CD4-positive, alpha-beta T cell treated with Interleukin-1 beta for 1 hour (primary cell): ENCODE data around the gene ATL2.
A peak's percentile ranks its signal among the peaks of the same experiment; 100 is the strongest.
"Not testable (repeated sequence)": the region's sequence is repeated elsewhere in the genome, so short reads cannot be mapped to it uniquely, and the experiment has no call there.

Source experiments
- DNase-seq, 2 donors: peaks; one replicate each; pipeline ENCODE4 v3.0.0-alpha.2; 2020 to 2022

ATL2 gene

DNA sequence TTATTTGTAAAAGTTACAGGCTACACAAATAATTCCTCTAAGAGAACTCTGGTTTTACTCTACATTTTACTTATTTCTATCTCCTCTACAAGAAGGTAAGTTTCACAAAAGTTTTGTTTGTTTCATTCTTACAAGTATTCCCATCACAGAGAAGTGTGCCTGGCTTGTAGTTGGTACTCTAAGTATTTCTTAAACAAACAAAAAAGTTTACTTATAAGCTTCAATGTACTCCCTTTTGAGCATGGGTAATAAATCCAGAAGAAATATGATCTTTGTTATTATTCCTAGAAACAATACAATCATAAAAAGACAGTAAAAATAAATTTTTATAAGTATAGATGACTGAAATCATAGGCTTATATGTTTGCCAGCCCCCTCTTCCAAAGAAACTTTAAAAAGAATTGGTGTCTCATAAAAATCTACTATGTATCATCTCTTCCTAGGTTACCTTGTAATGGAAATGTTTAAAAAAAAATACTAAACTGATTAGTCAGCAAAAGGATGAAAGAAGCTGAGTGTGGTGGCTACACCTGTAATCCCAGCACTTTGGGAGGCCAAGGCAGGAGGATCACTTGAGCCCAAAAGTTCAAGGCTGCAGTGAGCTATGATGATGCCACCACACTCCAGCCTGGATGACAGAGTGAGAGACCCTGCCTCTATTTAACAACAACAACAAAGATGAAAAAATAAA is 54.7 kb downstream of the ATL2 start:
- DNase-seq = no peak

- DNase-seq = not testable (repeated sequence)
Observed at GRCh38 chr2:38319240-38319639, 57.8 kb downstream of the ATL2 start.

GRCh38 chr2:38317725-38318124 is 59.3 kb downstream of the ATL2 start:
- no peak for DNase-seq

DNA sequence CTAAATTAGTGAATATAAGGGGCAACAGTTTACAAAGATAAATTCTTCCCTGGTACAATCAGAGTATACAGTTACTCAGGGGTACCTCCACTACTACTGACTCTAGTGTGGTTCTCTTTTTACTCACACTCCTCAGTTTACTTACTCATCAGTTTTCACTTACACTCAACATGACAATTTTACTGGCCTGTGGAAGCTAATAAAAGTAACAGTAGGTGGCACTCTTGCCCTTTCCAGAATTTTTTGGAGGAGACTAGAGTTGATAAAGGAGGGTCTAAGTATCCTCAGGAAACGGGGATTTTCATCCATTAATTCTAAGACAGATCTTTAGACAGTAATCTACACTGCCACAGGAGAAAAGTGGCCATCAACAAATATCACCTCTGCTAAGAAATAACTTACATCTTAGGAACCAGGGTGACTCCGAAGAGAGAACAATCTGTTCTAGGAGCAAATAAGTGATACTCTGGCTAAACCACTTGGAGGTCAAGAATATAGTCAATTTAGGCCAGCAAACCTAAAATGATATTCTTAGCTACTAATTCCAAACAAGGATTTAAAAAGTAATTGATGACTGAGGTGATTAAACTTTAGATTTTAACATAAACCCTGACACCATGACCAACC is 61.3 kb downstream of the ATL2 start:
- peak in 1 of 2 donors; percentile 63 for DNase-seq

- no peak for DNase-seq
Observed at GRCh38 chr2:38308821-38309220, 68.3 kb downstream of the ATL2 start.

DNA sequence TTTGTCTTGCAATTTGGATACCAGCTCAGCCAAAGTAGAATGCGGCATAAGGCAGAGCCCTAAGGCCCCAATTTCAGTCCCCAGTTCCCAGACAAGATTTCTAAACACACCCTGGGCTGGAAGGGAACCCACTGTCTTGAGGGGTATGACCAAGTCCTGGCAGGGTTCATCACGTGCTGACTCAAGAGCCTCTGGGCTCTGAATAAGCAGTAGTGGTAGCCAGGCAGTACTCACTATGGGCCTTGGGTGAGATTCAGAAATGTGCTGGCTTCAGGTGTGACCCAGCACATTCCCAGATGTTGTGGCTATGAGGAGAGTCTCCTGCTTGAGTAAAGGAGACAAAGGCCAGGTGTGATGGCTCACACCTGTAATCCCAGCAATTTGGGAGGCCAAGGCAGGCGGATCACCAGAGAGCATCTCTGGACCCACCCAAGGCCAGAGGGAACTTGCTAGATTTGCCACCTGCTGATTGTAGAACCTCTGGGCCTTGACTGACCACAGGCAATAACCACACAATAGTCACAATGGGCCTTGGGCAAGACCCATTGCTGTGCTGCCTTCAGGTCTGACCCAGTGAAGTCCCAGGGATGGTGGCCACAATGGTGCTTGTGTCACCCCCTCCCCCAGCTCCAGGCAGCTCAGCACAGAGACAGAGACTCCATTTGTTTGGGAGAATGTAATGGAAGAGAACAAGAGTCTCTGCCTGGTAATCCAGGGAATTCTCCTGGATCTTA is 74.9 kb downstream of the ATL2 start:
- DNase-seq = no peak

- DNase-seq = no peak
Observed at GRCh38 chr2:38301340-38301968, 75.6 kb downstream of the ATL2 start.

DNA sequence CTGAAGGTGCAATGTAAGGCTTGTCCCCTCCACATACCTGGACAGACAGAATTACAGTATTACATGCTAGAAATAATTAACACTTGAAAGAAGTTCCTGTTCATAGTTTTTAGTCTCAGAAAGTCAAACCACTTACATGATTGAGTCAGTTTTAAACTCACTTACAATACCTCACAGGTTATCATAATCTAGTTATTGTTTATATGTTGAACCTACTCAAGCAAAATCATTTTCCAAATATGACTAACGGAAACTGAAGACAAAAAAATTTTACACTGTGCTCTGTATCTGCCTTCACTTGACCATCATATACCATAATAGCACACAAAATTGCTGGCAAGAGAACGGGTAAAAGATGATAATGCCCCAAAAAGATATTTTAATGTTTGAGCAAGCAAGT is 78.5 kb downstream of the ATL2 start:
- no peak for DNase-seq

DNA sequence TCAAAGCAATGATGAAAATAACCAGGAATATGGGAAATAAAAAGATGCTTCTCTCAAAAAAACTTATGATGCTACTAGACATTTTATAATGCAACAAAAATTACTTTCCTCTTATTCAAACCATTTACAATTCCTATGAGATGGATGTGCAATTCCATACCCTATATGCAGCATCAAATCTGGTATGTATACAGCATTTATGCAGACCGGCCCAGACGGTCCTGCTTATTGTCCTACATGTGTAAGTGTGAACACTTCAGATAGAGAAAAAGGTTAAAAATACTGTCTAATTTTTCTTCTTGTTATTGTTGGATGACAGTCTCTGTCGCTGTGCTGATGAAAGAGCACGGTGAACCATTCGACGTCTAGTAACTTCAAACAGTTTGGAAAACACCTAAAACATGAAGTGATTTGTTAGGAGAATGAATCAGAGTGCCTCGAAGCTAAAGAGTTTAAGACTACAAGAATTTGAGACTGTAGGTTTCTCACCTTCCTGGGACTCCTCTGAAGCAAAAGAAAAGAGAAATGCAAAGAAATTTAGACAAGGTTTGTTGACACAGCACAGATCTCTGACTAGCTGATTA is 80.8 kb downstream of the ATL2 start:
- no peak for DNase-seq

DNA sequence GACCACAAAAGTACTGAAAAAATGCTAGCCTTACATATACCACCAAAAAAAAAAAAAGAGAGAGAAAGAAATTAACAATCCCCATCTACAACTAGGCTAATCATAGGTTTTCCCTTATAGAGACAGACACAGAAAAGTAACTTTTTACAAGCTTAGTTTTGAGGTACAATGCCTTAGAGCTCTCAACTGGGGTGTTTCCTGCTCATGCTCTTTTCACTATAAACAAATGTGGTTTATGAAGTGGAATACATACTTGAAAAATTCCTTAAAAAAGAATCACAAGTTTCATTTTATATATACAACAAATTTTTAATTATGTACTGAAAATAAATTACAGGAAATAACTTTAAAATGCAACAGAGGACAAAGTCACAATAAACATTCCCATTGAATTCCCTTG is 82.5 kb downstream of the ATL2 start:
- no peak for DNase-seq

GRCh38 chr2:38293152-38293865 is 83.8 kb downstream of the ATL2 start:
- no peak for DNase-seq

GRCh38 chr2:38290332-38290731 is 86.7 kb downstream of the ATL2 start:
- no peak for DNase-seq

DNA sequence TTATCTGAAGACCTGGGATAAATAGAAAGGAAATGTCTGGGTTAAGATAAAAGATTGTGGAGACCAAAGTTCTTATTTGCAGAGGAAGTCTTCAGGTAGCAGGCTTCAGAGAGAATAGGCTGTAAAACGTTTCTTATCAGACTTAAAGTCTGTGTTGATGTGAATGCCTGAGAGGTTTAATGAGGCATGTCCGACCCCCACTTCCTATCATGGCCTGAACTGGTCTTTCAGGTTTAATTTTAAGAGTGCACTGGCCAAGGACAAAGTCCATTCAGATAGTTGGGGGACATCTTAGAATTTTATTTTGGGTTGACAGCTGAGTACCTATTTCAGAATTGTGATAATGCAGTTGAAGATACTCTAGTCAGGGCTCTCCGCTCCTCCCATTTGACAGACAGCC is 92.1 kb downstream of the ATL2 start:
- DNase-seq = no peak

GRCh38 chr2:38281095-38281742 is 95.9 kb downstream of the ATL2 start:
- DNase-seq = no peak

GRCh38 chr2:38279201-38279600 is 97.9 kb downstream of the ATL2 start:
- no peak for DNase-seq

DNA sequence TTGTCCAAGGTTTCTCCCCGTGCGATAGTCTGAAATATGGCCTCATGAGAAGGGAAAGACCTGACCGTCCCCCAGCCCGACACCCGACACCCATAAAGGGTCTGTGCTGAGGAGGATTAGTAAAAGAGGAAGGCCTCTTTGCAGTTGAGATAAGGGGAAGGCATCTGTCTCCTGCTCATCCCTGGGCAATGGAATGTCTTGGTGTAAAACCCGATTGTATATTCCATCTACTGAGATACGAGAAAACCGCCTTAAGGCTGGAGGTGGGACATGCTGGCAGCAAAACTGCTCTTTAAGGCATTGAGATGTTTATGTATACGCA is 99.0 kb downstream of the ATL2 start:
- not testable (repeated sequence) for DNase-seq

DNA sequence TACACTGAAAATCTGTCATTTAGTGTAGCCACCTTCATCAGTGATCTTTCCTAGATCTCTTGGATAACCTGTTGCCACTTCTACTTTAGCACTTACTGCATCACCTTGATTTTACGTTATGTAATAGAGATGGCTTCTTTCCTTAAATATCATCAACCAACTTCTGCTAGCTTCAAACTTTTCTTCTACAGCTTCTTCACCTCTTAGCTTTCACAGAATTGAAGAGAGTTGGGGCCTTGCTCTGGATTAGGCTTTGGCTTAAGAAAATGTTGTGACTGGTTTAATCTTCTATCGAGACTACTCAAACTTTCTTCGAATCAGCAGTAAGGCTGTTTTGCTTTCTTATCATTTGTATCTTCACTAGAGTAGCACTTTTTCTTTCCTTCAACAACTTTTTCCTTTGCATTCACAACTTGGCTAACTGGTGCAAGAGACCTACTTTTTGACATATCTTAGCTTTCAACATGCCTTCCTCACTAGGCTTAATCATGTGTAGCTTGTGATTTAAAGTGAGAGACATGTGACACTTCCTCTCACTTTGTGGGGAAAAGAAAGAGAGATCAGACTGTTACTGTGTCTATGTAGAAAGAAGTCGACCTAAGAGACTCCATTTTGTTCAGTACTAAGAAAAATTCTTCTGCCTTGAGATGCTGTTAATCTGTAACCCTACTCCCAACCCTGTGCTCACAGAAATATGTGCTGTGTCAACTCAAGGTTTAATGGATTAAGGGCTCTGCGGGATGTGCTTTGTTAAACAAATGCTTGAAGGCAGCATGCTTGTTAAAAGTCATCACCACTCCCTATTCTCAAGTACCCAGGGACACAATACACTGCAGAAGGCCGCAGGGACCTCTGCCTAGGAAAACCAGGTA is 99.6 kb downstream of the ATL2 start:
- DNase-seq = no peak

GRCh38 chr2:38274286-38275276 is 102.5 kb downstream of the ATL2 start:
- DNase-seq = peak in 1 of 2 donors; percentile 47

DNA sequence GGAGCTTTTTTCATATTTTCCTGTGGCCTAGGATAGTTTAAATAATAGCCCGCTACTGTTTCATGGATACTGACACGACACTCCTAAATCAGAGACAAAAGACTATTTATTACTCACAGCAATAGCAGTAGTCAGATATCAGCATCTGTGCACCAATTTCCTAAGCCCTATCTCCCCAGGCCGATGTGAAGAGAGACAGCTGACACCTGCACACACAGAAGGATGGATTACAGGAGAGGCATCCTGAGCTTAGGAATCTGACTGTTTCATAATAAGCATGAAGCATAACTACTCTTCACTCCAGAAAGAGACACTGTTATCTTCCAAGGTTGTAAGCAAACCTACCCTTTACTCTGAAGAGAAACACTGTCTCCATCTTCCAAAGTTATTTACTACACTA is 105.4 kb downstream of the ATL2 start:
- no peak for DNase-seq

DNA sequence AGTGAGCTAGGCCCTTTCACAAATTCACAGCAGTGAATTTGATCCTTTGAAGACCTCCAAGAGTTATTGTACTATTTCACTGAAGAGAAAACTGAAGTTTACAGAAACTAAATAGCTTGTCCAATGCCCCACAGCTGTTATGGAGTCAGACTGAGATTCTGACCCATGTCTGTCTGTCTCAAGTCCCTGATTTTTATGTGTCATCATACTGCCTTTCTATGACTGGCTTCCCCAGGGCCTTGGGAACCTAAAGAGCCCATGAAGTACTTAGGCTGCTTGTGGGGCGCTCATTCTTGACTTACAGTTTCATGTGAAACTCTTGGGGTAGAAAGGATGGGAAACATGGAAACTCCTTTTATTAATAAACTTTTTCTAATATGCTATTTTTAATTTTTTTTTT is 107.7 kb downstream of the ATL2 start:
- DNase-seq = no peak
